Lower lobe of right lung (tissue), 2 donors: ENCODE data around the gene DUSP12. TPM values are rescaled to one million over a fixed set of nuclear protein-coding genes. Genes with fewer than 3 reads are reported as not detected.

ENCODE experiments used
- ATAC-seq, 2 donors: fragments of 200-7000 bp; cut with Tn5 transposase; one replicate each; pipeline ENCODE4 v1.9.1; 2020 to 2022; ENCODE audit warnings: mild to moderate bottlenecking in 2 of 2, moderate library complexity in 2 of 2
- DNase-seq: peaks from one replicate; pipeline ENCODE4 v3.0.0-alpha.2; 2020
- H3K27ac ChIP-seq: fragments of 200-600 bp; one replicate; pipeline ENCODE4 v1.8.0; 2022
- H3K27me3 ChIP-seq: fragments of 200-600 bp; one replicate; pipeline ENCODE4 v1.8.0; 2022; ENCODE audit warnings: low read depth
- H3K36me3 ChIP-seq: fragments of 200-600 bp; one replicate; pipeline ENCODE4 v1.8.0; 2022; ENCODE audit warnings: mild to moderate bottlenecking
- H3K4me1 ChIP-seq: fragments of 200-600 bp; one replicate; pipeline ENCODE4 v1.8.0; 2022
- H3K4me3 ChIP-seq: fragments of 200-600 bp; one replicate; pipeline ENCODE4 v1.8.0; 2022; ENCODE audit warnings: mild to moderate bottlenecking
- H3K9me3 ChIP-seq: fragments of 200-600 bp; one replicate; pipeline ENCODE4 v1.8.0; 2022
- intact Hi-C: fragments of 100-400 bp; cut with DNase I; formaldehyde crosslinking; loops from one replicate; pipeline ENCODE4 v1.11.0; 2022
- total RNA-seq: library from RNA; stranded (reverse); fragmentation: NEBNext Ultra II Directional; extraction: Animal tissue kit (Norgen Biotek cat#: 25700); gene quantifications from one replicate; pipeline ENCODE4 v1.2.1, GENCODE V29; 2021
- TF ChIP-seq, protein P1 (sequence below): fragments of 200-600 bp; IDR thresholded peaks from one replicate; pipeline ENCODE4 v1.8.0; 2022; ENCODE audit warnings: antibody characterized with exemption, mild to moderate bottlenecking
- donor health status: DM: no; HTN: yes; CAD: no; lungs with severe emphysema.

Gene DUSP12
- total RNA-seq, 1 donor from 2014 or later = 16.4 TPM

DNA sequence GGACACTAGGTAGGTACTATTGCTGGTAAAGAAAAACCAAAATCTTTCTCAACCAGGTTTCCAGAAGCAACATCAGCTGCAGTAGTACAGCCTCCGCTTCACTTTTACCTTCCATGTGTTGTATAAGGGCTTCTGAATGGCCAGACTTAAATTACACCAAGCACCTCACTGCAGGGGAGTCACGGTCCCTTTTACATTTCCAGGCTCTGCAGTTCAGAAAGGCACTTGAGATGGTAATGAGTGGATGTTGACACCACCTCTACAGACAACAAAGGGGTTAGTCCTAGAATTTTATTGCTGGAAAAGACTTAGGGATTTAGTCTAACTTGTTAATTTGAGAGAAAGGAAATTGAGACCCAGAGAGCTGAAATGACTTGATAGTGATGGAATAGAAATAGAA lies 12.0 kb upstream of the DUSP12 start:
- H3K36me3 ChIP-seq = no peaks in the 10 kb centered on the region
- DNase-seq (no peak), ATAC-seq (no peak)
- intact Hi-C loops = no loop called here
- no peak overlapping the region for H3K27ac ChIP-seq
- H3K4me1 ChIP-seq = peaks cover 29% of the 10 kb centered on the region
- H3K4me3 ChIP-seq = no peak overlapping the region
- no peaks in the 10 kb centered on the region for H3K27me3 ChIP-seq
- TF ChIP-seq, protein P1, sequence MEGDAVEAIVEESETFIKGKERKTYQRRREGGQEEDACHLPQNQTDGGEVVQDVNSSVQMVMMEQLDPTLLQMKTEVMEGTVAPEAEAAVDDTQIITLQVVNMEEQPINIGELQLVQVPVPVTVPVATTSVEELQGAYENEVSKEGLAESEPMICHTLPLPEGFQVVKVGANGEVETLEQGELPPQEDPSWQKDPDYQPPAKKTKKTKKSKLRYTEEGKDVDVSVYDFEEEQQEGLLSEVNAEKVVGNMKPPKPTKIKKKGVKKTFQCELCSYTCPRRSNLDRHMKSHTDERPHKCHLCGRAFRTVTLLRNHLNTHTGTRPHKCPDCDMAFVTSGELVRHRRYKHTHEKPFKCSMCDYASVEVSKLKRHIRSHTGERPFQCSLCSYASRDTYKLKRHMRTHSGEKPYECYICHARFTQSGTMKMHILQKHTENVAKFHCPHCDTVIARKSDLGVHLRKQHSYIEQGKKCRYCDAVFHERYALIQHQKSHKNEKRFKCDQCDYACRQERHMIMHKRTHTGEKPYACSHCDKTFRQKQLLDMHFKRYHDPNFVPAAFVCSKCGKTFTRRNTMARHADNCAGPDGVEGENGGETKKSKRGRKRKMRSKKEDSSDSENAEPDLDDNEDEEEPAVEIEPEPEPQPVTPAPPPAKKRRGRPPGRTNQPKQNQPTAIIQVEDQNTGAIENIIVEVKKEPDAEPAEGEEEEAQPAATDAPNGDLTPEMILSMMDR = no peak
- H3K9me3 ChIP-seq = no peaks in the 10 kb centered on the region

DNA sequence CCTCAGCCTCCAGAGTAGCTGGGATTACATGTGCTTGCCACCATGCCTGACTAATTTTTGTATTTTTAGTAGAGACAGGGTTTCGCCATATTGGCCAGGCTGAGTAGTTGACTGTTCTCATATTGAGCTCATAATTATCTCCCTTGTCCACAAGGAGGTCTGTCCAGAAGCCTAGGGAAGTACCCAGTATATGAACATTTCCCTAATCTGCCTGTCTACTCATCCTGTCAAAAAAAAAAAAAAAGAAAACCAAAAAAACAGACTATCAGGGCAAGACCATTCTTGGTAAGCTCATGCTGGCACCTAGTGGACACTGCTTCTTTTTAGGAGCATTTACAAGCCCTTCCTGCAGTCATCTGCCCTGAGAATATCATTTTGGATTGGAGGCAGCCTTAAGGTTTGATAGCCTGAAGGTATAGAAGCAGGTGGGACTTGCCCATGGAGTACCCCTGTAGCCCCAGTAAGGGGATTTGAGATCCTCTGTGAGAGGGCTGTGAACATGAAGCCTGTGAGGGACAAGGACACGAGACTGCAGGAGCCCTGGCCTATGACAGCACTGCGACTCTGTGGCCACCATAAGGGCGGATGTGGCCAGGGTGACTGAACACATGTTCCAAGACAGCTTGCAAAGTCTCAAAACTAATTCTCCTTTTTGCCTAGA lies 10.8 kb upstream of the DUSP12 start:
- peaks cover 29% of the 10 kb centered on the region for H3K4me1 ChIP-seq
- no peaks in the 10 kb centered on the region for H3K9me3 ChIP-seq
- ATAC-seq = peak; percentile 84 to 88
- H3K4me3 ChIP-seq = no peak overlapping the region
- intact Hi-C loops = no loop called here
- peak overlapping the region; percentile 66 for H3K27ac ChIP-seq
- H3K27me3 ChIP-seq = no peaks in the 10 kb centered on the region
- no peaks in the 10 kb centered on the region for H3K36me3 ChIP-seq
- TF ChIP-seq, protein P1 = peak; percentile 51
- DNase-seq = peak; percentile 80

DNA sequence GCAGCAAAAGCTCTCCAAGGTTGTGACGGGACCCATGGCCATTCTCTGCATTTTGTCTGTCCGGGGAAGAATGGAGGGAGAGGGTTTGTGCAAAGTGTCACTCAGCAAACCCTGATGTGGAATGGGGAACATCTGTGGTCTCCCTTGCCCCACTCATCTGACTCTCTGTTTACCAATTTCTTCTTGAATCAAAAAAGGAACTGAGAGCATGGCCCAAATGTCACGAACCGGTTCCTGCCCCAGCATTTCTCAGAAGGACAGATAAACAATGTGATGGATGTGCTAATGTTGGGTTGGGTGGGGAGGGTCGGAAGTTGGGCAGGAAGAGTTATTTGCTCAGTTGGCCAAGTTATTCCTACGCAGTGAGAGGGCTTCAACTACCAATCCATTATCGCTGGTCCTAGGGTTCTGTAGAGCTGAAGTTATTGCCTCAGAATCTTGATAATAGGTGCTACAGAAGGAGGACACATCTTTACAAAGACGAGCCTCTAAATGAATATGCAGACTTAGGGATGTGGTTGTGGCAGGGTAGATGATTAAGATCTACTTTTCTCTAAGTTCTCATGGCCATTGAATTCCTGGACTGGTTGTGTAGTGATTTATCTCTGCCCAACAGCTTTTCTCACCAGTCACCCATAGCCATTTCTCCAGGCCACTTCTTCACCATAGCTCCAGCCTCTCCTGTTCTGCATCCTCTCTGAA lies 9.6 kb upstream of the DUSP12 start:
- H3K9me3 ChIP-seq = no peaks in the 10 kb centered on the region
- H3K27me3 ChIP-seq = no peaks in the 10 kb centered on the region
- ATAC-seq (peak; percentile 59 to 68), DNase-seq (peak; percentile 54)
- peaks cover 29% of the 10 kb centered on the region for H3K4me1 ChIP-seq
- H3K4me3 ChIP-seq = no peak overlapping the region
- intact Hi-C loops = loop anchor here (10.0 kb wide), 1 partner anchor 255 kb away; no protein-coding TSS in a partner anchor
- TF ChIP-seq, protein P1 = no peak
- H3K27ac ChIP-seq = peak overlapping the region; percentile 66
- no peaks in the 10 kb centered on the region for H3K36me3 ChIP-seq

DNA sequence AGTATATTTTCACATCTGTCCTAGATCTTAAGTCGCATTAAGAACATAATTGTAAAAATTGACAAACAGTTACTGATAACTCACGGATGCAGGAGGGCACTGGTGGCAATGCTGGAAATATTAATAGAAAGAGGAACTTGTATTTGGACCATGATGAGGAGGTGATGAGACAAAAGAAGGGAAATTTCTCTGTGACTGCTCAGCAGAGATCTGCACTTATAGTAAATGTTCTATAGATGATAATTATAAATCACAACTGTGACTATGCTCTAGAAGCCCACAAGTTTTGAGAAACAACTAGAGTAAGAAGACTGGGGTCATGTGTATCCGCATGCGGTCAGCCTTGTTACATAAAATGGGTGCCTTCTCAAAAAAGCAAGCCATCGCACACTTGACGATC lies 8.7 kb upstream of the DUSP12 start:
- TF ChIP-seq, protein P1 = no peak
- H3K27ac ChIP-seq = no peak overlapping the region
- H3K9me3 ChIP-seq = no peaks in the 10 kb centered on the region
- DNase-seq = no peak
- peaks cover 29% of the 10 kb centered on the region for H3K4me1 ChIP-seq
- no peaks in the 10 kb centered on the region for H3K27me3 ChIP-seq
- intact Hi-C loops = loop anchor here (10.0 kb wide), 1 partner anchor 256 kb away; no protein-coding TSS in a partner anchor
- no peaks in the 10 kb centered on the region for H3K36me3 ChIP-seq
- no peak overlapping the region for H3K4me3 ChIP-seq
- no peak for ATAC-seq

DNA sequence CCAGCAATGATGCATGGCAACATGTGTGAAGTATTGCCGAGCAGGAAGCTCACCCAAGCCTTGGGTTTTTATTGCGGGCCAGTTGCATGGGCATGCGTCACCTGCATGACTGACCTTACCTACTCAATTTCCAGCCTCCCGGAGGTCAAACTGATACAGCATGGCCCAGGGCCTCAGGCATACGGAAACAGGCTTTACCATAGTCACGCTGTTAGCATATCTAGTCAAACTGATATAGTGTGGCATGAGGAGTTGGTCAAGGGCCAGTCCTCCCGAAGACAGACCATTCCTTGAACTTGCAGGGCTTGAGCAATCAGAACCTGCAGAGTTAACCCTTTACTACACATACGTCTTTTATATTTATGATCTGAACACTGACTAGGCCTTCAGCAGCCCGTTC lies 6.4 kb upstream of the DUSP12 start:
- no peaks in the 10 kb centered on the region for H3K36me3 ChIP-seq

More for the DNA sequence above, 6.4 kb upstream of the DUSP12 start:
- DNase-seq (no peak), ATAC-seq (no peak)
- TF ChIP-seq, protein P1 = no peak
- H3K4me1 ChIP-seq = peaks cover 27% of the 10 kb centered on the region
- H3K4me3 ChIP-seq = no peak overlapping the region
- no peak overlapping the region for H3K27ac ChIP-seq
- no peaks in the 10 kb centered on the region for H3K9me3 ChIP-seq
- no peaks in the 10 kb centered on the region for H3K27me3 ChIP-seq
- intact Hi-C loops = loop anchor here (10.0 kb wide), 1 partner anchor 258 kb away; no protein-coding TSS in a partner anchor
